Ovary (tissue), 10 donors: ENCODE data around the gene F7. TPM values are rescaled to one million over a fixed set of nuclear protein-coding genes. Genes with fewer than 3 reads are reported as not detected.
"Not testable (repeated sequence)": the region's sequence is repeated elsewhere in the genome, so short reads cannot be mapped to it uniquely, and the experiment has no call there.

Experiments used
- DNase-seq, 5 donors: peaks; one replicate each; pipeline ENCODE4 v3.0.0-alpha.2; 2019 to 2020
- H3K27ac ChIP-seq, 2 donors: fragments of 200-600 bp; one replicate each; pipeline versions ENCODE4 v1.5.1 to v1.8.0; 2019 to 2022
- H3K27me3 ChIP-seq: fragments of 200-600 bp; one replicate; pipeline ENCODE4 v1.8.0; 2022
- H3K36me3 ChIP-seq: fragments of 200-600 bp; sonication (generic); one replicate; pipeline ENCODE4 v1.5.1; 2019
- H3K4me1 ChIP-seq: one replicate; pipeline ENCODE4 v1.8.1; 2013; ENCODE audit warnings: mild to moderate bottlenecking, moderate library complexity; ENCODE audit not compliant: insufficient read depth
- H3K4me3 ChIP-seq: fragments of 200-600 bp; sonication (generic); one replicate; pipeline ENCODE4 v1.5.1; 2017
- H3K9me3 ChIP-seq, 2 donors: fragments of 200-600 bp in 1 of 2; sonication (generic) in 1 of 2; one replicate each; pipeline versions ENCODE4 v1.5.1 to v1.8.1; 2013 to 2019; ENCODE audit warnings: mild to moderate bottlenecking in 1 of 2, moderate library complexity in 1 of 2
- EP300 ChIP-seq: sonication (generic); formaldehyde crosslinking; IDR thresholded peaks from one replicate; pipeline ENCODE4 v1.6.1; 2017; ENCODE audit warnings: antibody characterized with exemption
- POLR2A ChIP-seq: fragments of 450-650 bp; IDR thresholded peaks from one replicate; pipeline ENCODE4 v1.6.1; 2017; ENCODE audit warnings: antibody characterized with exemption, mild to moderate bottlenecking, moderate library complexity
- whole genome bisulfite sequencing, 3 donors: extraction: QIAGEN DNeasy Blood & Tissue Kit in 1 of 3; methylation state at CpG; one replicate each; pipeline versions ENCODE4 v1.1.5 to v1.1.7; 2013 to 2017; 5-methylcytosine and 5-hydroxymethylcytosine counted together
- intact Hi-C, 4 donors: fragments of 100-400 bp; cut with DNase I; formaldehyde crosslinking; loops; one replicate each; pipeline versions ENCODE4 v1.11.0 to v1.15.1; 2022 to 2023
- long read RNA-seq, 3 donors: library from polyadenylated mRNA in 2 of 3; unstranded in 2 of 3; transcript quantifications; one replicate each; pipeline ENCODE4 v2.0.0 and lab custom pipeline, GENCODE V29; 2021 to 2026
- polyA plus RNA-seq, 2 donors: library from polyadenylated mRNA; stranded (reverse); fragments of 200-250 nt in 1 of 2; fragments of 350-450 nt in 1 of 2; fragmentation: Illumina TruSeq in 1 of 2; extraction: RNeasy Lipid Tissue Mini Kit (QIAGEN cat#74804) in 1 of 2; gene quantifications; one replicate each; pipeline ENCODE4 v1.2.3, GENCODE V29; 2013 to 2014
- total RNA-seq, 7 donors: library from RNA; depleted of rRNA in 2 of 7; stranded (reverse); fragments of >200 nt in 2 of 7; fragmentation: NEBNext Ultra II Directional in 3 of 7; extraction: Animal tissue kit (Norgen Biotek cat#: 25700) in 3 of 7; gene quantifications; one replicate each; pipeline versions ENCODE4 v1.1.0 to v1.2.4, GENCODE V29; 2016 to 2023
- TF ChIP-seq, protein P1 (sequence below), 3 donors: fragments of 450-650 bp in 2 of 3; fragments of 200-600 bp in 1 of 3; IDR thresholded peaks; one replicate each; pipeline versions ENCODE4 v1.5.1 to v1.8.0; 2016 to 2022; ENCODE audit warnings: antibody characterized with exemption in 3 of 3, mild to moderate bottlenecking in 1 of 3
- donor health status: DM: no; HTN: no; CAD: no; lungs with moderate emphysema.
- donor health status: DM: no; HTN: no; CAD: no.
- donor health status: Bipolar disorder and iron deficiency.
- donor health status: DM: yes; HTN: yes; CAD: no.
- donor health status: DM: no; HTN: no; CAD: no.
- donor health status: DM: yes; HTN: yes; CAD: no.

F7 gene
- 1 to 10 TPM in 2 of 7 donors, under 1 TPM in 3, not detected in 2; 0.11 to 2.1 (median 0.43) TPM for total RNA-seq
- polyA plus RNA-seq: under 1 TPM; 0.17 to 0.22 TPM
- long read RNA-seq, donor 1: 0 reads
- long read RNA-seq, donor 2: 0 reads
- long read RNA-seq, donor 3, partial matches to known transcripts: 0 of 1 reads
- long read RNA-seq, donor 3, other reads (novel, unspliced or antisense): 1 of 1 reads

DNA sequence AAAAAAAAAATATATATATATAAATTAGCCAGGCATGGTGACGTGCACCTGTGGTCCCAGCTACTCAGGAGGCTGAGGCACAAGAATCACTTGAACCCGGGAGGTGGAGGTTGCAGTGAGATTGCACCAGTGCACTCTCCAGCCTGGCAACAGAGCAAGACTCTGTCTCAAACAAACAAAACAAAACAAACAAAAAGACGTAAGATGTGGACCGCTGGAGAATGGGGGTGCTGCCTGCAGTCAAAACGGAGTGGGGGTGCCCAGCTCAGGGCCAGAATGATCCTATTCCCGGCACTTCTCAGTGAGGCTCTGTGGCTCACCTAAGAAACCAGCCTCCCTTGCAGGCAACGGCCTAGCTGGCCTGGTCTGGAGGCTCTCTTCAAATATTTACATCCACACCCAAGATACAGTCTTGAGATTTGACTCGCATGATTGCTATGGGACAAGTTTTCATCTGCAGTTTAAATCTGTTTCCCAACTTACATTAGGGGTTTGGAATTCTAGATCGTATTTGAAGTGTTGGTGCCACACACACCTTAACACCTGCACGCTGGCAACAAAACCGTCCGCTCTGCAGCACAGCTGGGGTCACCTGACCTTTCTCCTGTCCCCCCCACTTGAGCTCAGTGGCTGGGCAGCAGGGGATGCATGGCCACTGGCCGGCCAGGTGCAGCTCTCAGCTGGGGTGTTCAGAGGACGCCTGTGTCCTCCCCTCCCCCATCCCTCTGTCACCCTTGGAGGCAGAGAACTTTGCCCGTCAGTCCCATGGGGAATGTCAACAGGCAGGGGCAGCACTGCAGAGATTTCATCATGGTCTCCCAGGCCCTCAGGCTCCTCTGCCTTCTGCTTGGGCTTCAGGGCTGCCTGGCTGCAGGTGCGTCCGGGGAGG lies at the start of gene F7:
Gene F7 (plus strand): TSS at position 760 of the 889 bp plus-strand sequence. CDS start 51 bp downstream, at position 811.
- DNase-seq: no peak

DNA sequence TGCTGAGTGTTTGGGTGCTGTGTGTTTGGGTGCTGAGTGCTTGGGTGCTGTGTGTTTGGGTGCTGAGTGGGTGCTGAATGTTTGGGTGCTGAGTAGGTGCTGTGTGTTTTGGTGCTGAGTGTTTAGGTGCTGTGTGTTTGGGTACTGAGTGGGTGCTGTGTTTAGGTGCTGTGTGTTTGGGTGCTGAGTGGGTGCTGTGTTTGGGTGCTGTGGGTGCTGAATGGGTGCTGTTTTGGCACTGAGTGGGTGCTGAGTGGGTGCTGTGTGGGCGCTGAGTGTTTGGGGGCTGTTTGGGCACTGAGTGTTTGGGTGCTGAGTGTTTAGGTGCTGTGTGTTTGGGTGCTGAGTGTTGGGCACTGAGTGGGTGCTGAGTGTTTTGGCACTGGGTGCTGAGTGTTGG lies 48.5 kb upstream of the F7 start:
- WGBS, 3 donors: 85 to 100% (median 98%) methylated on average over 1 of the region's 1 CpG
- Histone ChIP-seq H3K27me3 (no peaks in the 10 kb centered on the region), H3K36me3 (no peaks in the 10 kb centered on the region), H3K27ac (no peak overlapping the region), H3K4me3 (no peak overlapping the region), H3K4me1 (no peaks in the 10 kb centered on the region), H3K9me3 (no peaks in the 10 kb centered on the region)
- TF ChIP-seq POLR2A: no peak
- TF ChIP-seq EP300: no peak
- TF ChIP-seq, protein P1, sequence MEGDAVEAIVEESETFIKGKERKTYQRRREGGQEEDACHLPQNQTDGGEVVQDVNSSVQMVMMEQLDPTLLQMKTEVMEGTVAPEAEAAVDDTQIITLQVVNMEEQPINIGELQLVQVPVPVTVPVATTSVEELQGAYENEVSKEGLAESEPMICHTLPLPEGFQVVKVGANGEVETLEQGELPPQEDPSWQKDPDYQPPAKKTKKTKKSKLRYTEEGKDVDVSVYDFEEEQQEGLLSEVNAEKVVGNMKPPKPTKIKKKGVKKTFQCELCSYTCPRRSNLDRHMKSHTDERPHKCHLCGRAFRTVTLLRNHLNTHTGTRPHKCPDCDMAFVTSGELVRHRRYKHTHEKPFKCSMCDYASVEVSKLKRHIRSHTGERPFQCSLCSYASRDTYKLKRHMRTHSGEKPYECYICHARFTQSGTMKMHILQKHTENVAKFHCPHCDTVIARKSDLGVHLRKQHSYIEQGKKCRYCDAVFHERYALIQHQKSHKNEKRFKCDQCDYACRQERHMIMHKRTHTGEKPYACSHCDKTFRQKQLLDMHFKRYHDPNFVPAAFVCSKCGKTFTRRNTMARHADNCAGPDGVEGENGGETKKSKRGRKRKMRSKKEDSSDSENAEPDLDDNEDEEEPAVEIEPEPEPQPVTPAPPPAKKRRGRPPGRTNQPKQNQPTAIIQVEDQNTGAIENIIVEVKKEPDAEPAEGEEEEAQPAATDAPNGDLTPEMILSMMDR (IDR thresholded peaks at IDR 0.05): no peak
- intact Hi-C loops: no loop called here
- DNase-seq: no peak

More for the DNA sequence above, at the start of gene F7:
- intact Hi-C loops: no loop called here
- Histone ChIP-seq H3K27me3 (no peaks in the 10 kb centered on the region), H3K4me1 (peaks cover 3% of the 10 kb centered on the region), H3K4me3 (no peak within 1 kb of the TSS), H3K27ac (no peak within 1 kb of the TSS), H3K9me3 (no peaks in the 10 kb centered on the region), H3K36me3 (no peaks in the 10 kb centered on the region)
- TF ChIP-seq, protein P1 (IDR thresholded peaks at IDR 0.05): no peak
- no peak for TF ChIP-seq POLR2A
- no peak for TF ChIP-seq EP300
- 52 to 60% (median 58%) methylated on average over 17 of the region's 17 CpGs for WGBS, 3 donors

DNA sequence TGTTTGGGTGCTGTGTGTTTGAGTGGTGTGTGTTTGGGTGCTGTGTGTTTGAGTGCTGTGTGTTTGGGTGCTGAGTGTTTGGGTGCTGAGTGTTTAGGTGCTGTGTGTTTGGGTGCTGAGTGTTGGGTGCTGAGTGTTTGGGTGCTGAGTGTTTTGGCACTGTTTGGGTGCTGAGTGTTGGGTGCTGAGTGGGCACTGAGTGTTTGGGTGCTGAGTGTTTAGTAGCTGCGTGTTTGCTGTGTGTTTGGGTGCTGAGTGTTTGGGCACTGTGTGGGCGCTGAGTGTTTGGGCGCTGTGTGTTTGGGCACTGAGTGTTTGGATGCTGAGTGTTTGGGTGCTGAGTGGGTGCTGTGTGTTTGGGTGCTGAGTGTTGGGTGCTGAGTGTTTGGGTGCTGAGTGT lies 48.0 kb upstream of the F7 start:
- H3K27me3 ChIP-seq, intact Hi-C loops, DNase-seq, H3K4me3 ChIP-seq, H3K36me3 ChIP-seq, H3K27ac ChIP-seq, H3K9me3 ChIP-seq, H3K4me1 ChIP-seq: not testable (repeated sequence)
- 87 to 97% (median 96%) methylated on average over 3 of the region's 3 CpGs for WGBS, 3 donors

DNA sequence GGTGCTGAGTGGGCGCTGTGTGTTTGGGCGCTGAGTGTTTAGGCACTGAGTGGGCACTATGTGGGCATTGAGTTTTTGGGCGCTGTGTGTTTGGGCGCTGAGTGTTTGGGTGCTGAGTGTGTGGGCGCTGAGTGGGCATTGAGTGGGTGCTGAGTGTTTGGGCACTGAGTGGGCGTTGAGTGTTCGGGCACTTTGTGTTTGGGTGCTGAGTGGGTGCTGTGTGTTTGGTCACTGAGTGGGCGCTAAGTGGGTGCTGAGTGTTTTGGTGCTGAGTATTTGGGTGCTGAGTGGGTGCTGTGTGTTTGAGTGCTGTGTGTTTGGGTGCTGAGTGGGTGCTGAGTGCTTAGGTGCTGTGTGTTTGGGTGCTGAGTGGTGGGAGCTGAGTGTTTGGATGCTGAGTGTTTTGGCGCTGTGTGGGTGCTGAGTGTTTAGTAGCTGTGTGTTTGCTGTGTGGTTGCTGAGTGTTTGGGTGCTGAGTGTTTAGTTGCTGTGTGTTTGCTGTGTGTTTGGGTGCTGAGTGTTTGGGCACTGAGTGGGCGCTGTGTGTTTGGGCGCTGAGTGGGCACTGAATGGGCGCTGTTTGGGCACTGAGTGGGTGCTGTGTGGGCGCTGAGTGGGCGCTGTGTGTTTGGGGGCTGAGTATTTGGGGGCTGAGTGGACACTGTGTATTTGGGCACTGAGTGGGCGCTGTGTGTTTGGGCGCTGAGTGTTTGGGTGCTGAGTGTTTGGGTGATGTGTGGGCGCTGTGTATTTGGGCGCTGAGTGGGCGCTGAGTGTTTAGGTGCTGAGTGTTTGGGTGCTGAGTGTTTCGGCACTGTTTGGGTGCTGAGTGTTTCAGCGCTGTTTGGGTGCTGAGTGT lies 47.2 kb upstream of the F7 start:
- no peaks in the 10 kb centered on the region for H3K4me1 ChIP-seq
- no peaks in the 10 kb centered on the region for H3K36me3 ChIP-seq
- DNase-seq: no peak
- H3K27me3 ChIP-seq: no peaks in the 10 kb centered on the region
- H3K9me3 ChIP-seq: no peaks in the 10 kb centered on the region
- TF ChIP-seq EP300 (no peak), POLR2A (no peak)
- TF ChIP-seq, protein P1 (IDR thresholded peaks at IDR 0.05): no peak
- intact Hi-C loops: no loop called here
- no peak overlapping the region for H3K4me3 ChIP-seq
- 92 to 96% (median 93%) methylated on average over 21 of the region's 21 CpGs for WGBS, 3 donors
- no peak overlapping the region for H3K27ac ChIP-seq
